Effector CD8-positive, alpha-beta T cell (primary cell): ENCODE data around the gene EPHA7.

Experiments
- DNase-seq: peaks from one replicate; lab custom pipeline; 2025; lab: John Stamatoyannopoulos, UW
- total RNA-seq, 4 experiments: gene quantifications; one replicate each; lab custom pipeline; 2026; lab: John Stamatoyannopoulos, UW

EPHA7 gene
- 0 to 3.8 (median 0.93) reads per million in 4 experiments for total RNA-seq

DNA sequence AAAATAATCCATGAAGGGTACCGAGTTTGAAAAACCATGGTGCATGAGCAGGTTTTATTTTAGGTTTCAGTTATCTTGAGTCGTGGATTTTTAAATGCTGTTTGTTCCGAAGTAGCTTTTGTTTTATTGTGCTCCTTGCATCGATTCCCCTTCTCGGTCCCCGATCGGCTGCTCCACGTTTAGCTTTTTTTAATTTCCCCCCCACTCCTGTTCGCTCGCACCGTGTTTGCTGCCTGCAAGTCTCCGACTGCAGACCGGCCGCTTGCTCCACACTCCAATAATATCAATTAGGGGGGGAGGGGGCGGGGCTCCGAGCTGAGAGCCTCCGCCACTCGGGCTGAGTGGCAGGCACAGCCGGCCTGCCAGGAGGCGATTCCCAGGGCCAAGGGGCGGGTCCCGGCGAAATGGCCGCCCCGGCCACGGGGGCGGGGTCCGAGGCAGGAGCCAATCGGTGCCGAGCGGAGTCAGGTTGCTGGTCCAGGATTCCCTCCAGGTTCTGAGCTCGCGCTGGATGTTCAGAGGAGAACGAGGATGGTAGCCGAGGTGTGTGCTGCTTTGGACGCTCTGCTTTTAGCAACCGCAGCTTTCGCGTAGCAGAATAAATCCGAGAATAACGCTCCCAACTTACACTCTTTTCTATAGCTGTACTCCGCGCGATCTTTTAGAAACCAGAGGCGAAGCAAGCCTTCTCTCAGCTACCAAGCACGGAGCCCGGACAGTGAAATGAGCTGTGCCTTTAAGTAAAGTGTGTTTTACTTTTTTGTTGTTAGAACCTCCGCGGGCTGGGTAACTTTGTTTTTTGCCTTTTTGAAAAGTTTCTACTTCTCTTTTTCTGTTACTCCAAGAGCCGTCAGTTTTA, at the start of gene EPHA7:
EPHA7 (minus strand) TSS at position 256 of the 859 bp plus-strand sequence; CDS start at position 38, 218 bp downstream.
- DNase-seq: peak; percentile 3

DNA sequence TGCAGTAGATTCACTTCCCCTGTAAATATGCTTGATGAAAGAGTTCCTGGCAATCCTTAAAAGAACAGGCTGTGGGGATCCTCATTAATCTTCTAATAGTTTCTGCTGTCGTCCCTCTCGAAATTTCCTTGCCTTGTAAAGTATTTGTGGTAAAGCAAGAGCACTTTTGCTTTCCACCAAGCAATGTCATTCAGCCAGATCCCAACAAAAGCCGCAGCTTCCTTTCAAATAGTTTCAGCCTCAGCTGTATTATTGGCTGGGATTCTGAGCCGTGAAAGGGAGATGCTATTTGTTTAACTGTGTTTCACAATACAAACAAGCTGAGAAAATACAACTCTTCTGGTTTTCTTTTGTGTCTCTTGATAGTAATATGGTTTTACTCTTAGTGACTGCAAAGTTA, 48.9 kb upstream of the EPHA7 start:
- DNase-seq: no peak

DNA sequence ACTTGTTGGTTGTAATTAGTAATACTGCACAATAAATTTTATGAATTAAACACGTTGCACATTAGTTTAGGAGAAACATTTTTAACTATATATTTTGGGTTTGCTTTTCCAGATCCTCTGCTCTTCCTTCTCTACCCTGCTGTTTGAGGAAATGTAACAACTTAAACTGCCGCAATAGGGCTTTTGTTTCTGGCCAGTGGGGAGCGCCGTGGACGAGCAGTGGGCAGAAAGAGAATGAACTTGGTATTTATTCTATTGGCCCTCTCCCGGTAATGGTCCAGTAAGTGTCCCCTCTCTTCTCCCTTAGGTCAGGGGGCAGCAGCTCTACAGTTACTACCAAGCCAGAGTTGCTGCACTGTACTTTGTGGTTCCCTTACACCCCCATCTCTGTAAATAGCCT, 35.2 kb upstream of the EPHA7 start:
- no peak for DNase-seq

DNA sequence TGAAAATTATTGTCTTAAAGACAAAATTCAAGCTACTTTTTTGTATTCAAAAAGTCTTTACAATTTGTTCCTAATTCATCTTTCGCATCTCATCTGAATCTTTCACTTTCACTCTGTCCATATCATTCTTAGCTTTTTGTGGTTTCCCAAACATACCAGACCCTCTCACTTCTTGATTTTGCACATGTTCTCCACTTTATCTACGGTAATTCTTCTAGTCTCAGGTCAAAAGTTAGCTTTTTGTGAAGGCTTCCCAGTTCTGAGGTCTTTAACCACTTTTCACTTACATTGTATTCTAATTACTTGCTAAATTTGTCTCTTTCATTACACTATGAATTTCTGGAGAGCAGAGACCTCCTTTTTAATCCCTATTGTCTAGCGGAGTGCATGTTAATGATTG, 34.6 kb upstream of the EPHA7 start:
- no peak for DNase-seq

DNA sequence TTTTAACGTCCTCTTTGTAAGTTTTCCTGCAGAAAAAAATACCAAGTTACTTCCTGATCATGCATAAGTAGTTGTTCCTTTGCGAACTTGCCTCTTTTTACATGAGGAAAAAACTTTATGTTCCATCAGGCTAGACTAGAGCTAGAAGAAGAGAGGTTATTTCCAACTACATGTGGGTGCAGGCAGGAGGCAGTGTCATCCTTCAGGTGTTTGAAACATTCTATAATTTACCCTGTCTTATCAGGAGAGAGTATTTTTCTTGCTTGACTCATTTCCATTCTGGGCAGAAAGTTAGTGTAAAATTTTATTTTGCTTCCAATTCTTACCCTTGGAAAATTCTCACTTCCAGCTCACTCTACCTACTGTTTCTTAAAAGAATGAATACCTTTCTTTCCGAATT, 28.5 kb upstream of the EPHA7 start:
- no peak for DNase-seq

DNA sequence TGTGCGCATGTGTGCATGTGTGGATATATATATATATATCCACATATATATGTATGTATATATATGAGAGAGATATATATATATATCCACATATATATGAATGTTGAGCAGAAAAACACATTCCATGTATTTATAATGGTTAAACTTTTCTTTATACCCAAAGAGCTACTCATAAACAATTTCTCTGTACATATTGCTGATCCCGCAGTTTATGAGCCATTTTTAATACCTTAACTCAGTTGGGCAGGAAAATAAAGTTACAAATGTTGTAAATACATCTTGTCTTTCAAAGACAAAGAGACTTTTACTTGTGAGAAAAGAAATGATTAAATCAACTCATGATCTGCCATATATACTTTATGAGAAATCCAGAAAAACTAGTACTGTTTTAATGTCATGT, 18.1 kb upstream of the EPHA7 start:
- no peak for DNase-seq

DNA sequence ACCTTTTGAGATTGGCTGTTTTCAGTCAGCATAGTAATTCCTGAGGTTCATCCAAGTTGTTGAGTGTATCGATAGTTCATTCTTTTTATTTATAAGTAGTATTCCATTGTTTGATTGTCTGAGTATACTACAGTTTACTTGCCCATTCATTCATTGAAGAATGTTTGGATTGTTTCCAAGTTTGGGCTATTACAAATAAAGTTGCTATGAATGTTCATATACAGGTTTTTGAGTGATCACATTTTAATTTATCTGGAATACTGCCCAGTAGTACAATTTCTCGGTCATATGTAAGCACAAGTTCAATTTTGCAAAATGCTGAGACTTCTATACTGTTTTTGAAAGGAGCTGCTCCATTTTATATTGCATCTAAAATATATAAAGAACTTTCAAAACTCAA, 14.2 kb upstream of the EPHA7 start:
- DNase-seq: no peak

DNA sequence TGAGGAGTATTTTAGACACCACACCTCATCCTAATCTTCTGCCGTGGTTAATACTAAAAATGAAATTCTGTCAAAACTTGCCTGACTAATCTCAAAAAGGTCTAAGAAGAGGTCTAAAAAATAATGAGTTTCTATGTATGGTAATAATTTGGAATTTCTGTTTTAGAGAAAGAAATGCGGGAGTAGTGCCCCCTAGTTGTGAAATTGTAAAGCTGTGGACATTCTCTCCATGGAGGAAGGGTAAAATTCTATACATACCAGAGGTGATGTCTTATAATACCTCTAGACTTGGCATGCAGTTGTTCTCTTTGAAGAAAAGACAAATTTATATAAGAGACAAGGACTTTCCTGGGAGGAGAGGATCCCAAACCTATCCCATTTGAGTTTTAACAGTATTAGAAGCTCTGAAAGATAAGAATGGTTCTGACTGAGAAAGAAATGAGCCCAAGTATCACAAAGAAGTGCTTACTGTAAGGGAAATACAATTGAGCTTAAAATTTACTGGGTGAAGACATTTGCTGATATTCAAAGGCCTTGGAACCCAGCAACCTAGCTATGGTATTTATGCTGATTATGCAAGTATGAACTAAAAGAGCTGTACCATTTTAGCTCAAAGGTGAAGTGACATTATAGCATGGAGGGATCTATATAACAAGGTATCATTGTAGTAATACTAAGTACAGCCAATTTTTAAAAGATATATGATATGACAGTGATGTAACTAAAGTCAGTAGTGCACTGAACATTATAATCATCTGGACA, 5.1 kb upstream of the EPHA7 start:
- DNase-seq: no peak

DNA sequence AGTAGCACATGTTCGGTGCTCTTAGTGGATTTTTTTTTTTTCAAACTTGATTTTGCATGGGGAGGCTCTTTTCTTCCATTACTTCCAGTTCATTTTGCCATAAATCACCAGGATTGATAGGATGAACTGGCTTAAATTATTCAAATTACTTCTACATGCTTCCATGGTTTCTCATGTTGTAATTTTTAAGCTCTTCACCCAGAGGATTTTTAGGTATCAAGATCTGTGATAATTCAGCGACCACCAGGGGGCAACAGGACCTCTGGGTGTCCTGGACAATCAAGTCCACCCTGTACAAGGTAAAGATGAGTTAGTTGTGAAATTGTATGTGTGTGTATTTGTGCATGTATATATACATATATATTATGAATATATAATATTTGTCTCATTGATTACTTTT, 4.2 kb upstream of the EPHA7 start:
- DNase-seq: no peak

DNA sequence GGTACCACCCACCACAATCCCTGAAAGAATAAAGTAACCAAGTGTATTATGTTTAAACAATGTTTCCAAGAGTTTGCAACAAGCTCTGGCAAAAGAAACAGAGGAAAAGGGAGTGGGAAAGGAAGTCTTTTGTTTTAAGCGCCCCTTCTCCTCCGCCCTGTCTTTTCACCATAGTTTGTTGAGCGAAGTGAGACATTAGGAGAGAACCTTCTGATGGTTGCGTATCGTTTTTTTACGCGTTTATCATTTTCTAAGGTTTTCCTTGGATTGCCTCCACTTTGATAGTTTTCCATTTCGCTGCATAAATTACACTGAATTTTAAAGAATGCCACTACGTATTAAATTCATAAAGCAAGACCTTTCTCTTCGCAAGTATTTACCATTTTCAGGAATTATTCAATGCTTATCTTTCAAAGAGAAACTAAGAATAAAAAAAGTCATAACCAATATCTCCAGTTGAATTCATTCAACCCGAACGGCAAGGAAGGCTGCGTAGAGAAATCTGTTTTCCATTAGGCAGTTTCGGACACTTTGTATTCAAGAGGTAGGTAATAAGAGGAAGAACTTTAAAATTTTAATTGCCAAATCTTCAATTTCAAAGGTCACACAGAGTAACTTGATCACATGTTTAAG, 920 bp upstream of the EPHA7 start:
- DNase-seq: no peak

DNA sequence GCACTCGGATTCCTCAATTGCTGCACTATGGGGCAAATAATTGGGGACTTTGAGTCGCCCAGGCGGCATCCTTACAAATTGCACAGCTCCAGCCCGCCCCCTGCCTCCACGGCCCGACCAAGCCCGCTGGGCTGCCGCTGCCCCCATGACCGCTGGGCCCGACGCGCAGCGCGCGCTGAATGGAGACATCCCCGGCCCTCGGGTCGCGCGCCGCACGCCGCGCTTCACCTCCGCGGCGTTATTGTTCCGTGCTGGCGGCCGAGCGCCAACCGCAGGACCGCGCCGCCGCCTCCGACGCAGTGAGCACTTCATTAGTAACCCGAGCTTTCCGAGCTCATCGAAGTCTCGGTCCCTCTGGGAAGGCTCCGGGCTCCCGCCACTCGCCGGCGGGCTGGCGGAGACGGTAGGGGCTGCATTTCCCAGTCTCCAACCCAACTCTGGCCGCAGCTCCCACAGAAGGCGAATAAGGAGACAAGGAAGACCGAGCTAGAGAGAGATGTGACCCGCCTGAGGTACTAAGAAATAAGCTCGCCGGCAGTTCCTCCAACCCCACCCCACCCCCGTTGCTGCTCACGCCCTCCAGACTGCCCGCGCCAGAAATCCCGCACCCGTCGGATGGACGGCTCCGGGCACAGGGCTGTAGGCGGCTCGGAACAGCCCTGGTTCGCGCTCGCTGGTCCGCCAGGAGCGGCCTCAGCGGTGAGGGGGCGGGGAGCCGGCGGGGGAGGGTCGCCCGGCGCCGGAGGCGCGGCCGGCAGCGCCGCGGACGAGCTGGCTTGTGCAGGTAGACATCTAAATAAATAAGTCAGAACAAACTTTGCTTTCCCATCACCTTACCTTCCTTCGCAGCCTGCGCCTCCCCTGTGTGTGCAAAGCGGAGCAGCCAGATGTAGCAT, 703 bp downstream of the EPHA7 start:
- DNase-seq: no peak

DNA sequence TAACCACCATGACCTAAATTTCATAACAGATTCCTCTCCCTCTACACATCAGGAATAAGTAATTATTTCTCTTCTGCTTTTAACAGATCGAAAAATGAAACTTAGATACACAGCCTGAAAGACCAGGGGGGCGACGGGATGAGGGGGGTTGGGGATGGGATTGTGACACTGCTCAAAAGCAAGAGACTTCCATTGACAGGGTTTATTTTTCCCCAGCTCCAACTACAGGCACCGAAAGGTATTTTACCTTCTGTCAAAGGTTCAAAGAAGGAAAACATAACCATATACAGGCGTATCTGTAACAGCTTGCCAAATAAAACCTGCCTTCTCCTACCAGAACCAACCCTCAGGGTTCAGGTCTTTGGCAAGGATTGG, 1.3 kb downstream of the EPHA7 start:
- no peak for DNase-seq

DNA sequence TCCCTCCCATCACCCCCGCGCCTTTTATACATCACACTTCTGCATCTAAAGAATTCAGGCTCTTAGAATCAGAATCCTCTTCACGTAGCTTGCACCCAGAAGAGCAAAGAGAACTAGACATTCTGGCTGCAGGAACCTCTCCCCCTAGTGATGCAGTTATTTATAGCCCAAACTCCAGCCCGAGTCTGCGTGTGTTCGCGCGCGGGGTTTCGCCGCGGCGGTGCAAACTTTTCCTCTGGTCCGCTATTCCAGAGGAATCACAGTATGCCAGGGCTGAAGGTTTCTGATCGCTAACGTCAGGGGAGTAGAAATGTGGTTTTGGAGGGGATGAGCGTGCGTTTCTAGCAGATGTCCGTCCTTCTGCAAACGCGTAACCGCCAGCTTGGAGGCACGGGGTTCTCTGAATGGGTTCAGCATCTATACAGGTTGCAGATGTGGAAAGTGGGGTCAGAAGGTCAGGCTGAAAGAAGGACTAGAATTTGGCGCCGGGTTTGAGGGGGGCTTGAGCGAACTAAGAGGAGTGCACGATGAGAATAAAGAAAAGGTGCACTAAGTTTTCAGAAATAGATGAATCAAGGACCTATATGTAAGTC, 1.8 kb downstream of the EPHA7 start:
- DNase-seq: no peak

DNA sequence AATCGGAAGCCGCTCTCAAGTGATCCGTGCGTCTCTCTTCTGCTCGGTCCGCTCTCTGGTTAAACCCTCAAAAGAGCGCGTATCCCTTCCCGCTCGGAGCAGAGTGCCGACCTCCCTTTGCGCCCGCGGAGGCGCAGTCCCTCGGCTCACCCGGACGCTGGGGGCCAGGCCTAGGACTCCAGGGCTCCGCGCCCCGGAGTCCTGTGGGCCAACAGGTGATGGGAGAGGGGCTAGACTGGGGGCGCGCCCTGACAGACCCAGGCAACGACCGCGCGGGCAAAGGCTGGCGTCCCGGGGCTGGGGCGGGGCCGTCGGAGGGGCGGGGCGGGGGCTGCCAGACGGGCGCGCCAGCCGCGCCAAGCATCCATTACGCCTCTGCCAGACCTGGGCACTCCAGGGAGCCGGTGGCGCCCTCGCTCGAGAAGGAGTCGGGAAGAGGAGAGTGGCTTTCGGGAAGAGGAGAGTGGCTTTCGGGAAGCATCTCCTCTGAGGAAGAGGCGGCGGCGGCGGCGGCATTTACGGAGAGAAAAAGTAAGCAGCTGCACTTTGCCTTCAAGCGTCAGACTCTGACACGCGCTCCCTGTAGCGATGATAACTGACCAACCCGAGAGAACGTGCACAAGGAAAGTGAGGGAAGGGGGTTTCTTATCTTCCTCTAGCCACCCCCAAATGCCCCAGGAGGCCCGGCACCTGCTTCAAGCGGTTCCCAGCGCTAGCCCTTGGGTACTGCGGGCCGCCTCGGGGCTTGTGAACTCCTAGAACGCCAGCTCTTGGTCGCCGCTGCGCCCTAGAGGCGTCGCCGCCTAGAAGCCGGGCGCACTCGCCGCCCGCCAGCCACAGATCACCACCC, 2.6 kb downstream of the EPHA7 start:
- no peak for DNase-seq

DNA sequence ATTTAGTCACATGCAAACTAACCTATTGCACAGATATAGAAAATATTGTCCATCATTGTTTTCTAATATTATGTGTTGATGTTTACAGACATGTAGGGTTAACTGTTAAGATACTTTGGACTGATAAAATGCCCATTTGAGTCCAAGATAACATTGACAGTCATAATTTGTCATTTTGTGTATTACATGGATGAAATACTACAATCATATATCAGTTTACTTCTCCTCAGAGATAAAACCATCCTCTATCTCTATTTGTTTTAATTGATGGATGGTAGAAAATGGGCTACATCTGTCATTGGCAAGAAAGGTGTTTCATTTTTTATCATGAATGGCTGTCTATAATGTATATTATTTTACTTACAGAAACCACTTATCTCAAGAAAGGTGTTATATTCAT, 6.2 kb downstream of the EPHA7 start:
- DNase-seq: no peak

DNA sequence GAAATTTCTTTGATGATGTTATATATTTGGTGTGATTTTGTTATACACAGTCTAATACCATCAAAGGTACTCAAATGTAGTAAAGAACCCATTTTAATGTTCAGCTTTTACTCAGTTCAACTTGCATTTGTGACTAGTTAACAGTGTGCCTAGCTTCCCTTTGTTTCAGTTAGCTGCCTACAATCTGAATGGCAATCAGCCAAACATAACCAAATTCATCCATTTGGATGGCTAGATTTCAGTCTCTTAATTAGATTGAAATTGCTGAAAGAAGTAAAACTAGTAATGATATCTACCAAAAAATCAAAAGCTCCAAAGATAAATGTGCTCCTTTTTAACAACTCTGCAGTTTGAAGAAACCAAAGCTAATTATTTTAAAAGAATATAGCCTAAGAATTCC, 6.9 kb downstream of the EPHA7 start:
- DNase-seq: no peak

DNA sequence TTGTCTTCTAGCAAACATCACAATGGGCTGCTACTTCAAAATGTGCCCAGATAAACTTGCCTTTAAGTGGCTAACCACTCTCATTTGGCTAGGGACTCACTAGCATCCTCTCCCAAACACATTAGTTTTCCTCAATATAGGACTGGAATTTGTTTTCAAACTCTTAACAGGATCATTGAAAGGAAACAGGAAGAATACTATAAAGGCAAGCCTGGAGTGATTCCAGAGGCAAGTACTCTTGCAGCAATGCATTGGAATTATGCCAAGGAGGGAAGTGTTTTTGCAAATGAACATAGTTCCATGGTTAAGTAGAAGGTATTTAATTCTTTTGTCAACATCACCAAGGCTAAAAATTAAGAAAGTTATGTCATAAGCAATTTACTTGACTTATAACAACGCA, 12.2 kb downstream of the EPHA7 start:
- DNase-seq: no peak

DNA sequence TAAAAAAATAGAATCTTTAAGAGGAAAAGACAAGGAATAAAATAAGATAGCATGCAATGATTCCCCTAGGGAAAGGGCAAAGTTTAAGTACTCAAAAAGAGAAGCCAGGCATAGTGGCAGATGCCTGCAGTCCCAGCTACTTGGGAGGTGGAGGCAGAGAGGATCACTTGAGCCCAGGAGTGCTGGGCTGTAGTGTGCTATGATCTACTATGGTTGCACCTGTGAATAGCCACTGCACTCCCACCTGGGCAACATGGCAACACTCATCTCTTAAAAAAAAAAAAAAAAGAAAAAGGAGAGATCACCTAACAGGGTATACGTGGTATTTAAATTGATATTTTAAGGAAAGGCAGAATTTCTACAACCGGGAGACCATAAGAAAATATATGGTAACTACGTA, 16.0 kb downstream of the EPHA7 start:
- no peak for DNase-seq

DNA sequence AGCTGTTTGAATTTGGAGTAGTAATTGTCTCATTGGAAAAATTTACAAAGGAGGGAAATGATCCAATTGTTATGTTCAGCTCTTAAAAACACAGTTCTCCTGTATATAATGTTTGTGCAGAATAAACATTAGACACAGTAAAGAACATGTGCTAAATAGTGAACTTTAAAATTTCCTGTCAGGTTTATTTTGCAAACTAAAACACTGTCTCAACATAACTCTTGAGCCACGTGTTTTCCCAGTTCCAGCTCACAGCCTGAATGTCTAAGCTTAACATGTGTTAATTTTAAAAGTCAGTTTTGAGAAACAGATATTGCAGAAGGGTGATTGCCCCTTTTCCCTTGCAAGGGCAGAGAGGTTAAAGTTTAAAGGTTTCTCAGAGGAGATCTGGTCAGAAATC, 20.6 kb downstream of the EPHA7 start:
- no peak for DNase-seq

DNA sequence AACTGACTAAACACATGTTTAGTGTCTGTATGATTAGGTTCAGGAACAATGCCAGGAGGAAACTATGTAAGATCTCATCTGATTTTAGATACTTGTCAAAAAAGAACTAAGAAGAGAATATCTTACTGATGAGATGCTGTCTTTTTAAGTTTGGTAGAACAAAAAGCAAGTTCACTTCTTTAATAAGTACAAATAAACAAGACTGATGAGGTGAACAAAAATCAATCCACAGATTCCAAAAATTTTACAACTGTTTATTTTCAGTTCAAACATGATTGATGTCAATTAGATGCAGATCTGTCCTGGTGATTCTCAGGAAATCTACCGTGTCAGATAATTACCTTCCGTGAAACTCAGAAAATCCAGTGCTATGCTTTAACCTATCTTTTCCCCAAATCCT, 24.9 kb downstream of the EPHA7 start:
- no peak for DNase-seq
